Kidney capillary endothelial cell (primary cell): Measurements from ENCODE around the gene BTD.
"Not testable (repeated sequence)": the region's sequence is repeated elsewhere in the genome, so short reads cannot be mapped to it uniquely, and the experiment has no call there.

ENCODE experiments used
- DNase-seq: peaks from one replicate; pipeline ENCODE4 v3.0.0-alpha.2; 2018; ENCODE audit warnings: low spot score

Gene BTD

DNA sequence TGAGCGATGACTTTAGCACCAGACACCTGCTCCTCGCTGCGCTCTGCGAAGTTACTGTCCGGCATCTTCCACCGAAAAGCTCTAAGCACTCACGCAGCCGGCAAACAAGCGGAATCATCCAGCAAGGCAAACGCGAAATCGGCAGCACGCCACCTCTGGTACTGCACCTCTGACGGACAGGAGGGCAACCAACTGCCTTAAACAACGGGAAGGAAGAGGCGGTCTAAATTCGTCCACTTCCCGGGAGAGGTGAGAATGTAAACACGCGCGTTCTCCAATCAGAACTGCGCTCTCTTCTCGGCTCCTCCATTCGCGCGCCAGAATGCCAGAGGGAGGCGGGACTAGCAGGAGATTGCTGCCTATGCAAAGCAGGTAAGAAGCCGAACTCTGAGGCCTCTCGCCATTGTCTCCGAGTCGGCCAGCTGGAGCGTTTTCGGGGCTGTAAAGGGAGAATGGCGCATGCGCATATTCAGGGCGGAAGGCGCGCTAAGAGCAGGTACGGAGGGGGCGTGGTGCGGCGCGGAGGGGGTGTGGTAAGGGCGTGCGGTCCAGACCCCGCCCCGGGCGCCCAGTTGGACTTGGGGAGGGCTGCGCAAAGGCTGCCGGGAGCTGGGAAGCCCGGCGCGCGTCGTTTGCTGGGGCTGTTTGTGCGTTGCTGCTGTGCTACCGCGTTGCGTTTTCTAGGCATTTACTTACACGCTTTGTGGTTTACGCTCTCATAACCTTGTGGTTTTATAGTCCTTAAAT, at the start of gene BTD, which contains the start of gene HACL1:
TSS of gene BTD (plus strand) at position 347 of the 747 bp plus-strand sequence. CDS start 33,695 bp downstream, outside the sequence.
TSS of gene HACL1 (minus strand) at position 171 of the 747 bp plus-strand sequence. CDS start at position 65, 106 bp downstream.
- DNase-seq, result peak; percentile 99

DNA sequence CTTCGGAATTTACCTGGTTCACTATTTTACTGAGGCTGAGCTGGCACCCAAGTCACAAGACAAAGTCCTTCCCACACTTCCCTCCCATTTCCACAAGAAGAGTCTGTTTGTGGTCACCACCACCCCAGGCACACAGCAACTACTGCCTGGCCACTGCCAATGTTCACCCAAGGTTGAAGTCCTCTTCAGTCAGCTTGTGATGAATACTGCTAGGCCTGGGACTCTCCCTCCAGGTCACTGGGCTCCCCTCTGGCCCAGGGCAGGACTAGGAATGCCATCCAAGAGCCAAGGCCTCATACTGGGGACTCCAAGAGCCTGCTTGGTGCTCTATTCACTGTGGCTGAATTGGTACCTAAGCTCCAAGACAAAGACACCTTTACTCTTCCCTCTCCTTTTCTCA, 49.6 kb upstream of the BTD start:
- DNase-seq, result no peak

GRCh38 chr3:15553749-15554148, 47.8 kb upstream of the BTD start:
- DNase-seq, result no peak

- DNase-seq, result no peak
These were observed 45.0 kb upstream of the BTD start for GRCh38 chr3:15556512-15556911.

- DNase-seq, result peak; percentile 62
These were observed 44.0 kb upstream of the BTD start for GRCh38 chr3:15557511-15557946.

- no peak for DNase-seq
These were observed 43.0 kb upstream of the BTD start for GRCh38 chr3:15558581-15558980.

- no peak for DNase-seq
These were observed 39.0 kb upstream of the BTD start for GRCh38 chr3:15562560-15562959.

DNA sequence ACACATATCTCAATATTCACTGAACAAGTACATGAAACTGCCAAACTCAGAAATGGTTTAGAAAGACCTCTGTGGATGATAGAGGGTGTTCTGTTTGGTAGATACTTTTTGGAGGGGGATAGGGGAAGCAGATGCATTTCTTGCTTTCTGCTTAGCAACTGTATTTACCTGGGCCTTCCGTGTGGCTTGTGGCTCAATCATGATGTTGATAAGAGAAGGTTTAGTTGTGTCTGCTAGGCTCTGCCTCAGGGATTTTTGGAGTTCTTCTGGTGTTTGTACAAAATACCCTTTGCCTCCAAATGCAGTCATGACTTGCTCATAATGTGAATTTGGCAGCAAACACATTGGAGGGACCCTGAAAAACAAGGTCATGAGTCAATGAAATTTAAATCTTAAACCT, 38.4 kb upstream of the BTD start:
- DNase-seq, result no peak

DNA sequence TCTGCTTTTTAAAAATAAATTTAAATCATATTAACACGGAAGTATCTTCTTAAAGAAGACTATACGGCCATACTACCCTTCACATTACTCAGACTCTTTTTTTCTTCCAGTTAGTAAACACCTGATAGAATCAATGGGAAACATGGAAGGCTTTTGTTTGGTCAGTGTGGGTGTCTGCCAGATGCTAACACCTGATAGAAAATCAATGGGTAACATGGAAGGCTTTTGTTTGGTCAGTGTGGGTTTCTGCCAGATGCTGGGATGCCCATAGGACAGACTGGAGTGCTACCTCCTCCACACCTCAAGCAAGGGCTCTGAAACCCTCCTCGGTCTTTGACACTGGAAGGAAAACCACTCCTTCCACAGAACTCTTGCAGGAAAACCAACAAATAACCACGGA, 29.4 kb upstream of the BTD start:
- no peak for DNase-seq

GRCh38 chr3:15575446-15575845, 26.1 kb upstream of the BTD start:
- no peak for DNase-seq

DNA sequence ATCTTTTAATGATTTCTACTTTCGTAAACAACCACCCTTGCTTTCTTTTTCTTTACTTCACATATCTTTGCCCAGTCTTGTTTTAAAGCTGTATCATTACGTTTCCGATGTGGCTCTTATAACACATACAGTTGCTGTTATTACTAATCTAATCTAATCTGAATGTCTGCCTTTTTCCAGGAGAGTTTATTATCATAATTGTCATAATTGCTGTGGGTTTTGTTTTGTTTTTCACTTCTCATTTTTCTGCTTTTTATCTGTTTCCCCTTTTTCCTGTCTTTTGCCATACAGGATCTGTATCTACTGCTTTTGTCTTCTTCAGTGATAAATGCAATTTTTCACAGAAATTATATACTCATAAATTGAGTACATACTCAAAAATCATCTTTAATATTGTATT, 25.1 kb upstream of the BTD start:
- no peak for DNase-seq

- DNase-seq, result no peak
These were observed 23.2 kb upstream of the BTD start for GRCh38 chr3:15578289-15578867.

GRCh38 chr3:15579051-15579450, 22.5 kb upstream of the BTD start:
- no peak for DNase-seq

GRCh38 chr3:15581471-15582394, 19.8 kb upstream of the BTD start:
- DNase-seq, result no peak

DNA sequence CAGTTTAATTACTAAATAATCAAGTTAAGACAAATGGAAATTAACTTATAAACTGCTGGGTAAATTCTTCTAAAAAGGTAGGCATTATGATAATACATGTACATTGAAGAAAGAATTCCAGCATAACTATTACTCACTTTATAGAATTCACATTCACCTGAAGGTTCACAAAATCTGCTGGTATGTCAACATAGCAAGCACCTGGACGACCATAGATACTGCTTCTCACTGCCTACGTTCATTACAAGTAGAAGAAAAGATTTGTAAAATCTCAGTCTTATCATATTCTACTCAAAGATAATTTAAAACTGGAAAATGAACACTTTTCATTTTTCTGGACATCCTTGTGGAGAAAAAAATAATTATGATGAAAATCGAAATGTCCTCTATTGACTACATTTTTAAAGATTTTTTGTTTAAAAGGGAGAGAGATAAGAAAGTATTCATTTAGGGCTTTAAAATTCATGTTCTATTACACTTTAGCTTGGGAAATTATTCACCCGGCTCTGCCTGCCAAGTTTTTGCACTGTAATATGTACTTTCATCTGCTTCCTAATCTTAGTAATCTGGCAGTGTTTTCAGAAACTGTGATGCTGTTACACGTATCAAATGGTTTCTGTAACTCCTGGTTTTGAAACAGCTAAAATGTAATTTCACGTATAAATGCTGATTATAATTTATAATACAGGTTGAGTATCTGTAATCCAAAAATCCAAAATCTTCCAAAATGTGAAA, 16.3 kb upstream of the BTD start:
- no peak for DNase-seq

DNA sequence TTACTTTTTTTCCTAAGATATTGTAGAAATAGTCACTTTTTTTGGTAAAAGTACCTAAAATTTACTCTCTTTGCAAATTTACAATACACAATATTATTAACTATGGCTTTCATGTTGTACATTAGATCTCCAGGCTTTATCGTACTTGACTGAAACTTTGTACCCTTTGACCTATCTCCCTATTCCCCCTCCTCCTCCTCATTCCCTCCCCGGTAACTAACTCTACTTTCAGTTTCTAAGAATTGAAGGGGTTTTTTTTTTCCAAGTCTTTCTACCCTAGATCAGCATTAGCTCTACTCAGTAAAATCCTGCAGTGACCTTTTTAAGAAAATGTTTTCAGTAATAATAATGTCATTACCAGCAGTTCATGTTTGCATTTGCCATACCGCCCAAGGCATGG, 10.3 kb upstream of the BTD start:
- no peak for DNase-seq

DNA sequence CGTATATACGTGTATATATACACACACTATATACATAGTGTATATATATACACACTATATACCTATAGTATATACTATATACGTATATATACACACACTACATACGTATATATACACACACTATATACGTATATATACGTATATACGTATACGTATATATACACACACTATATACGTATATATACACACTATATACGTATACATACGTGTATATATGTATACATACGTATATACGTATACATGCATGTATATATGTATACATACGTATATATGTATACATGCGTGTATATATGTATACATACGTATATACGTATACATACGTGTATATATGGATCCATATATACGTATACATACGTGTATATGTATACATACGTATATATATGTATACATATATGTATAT, 9.6 kb upstream of the BTD start:
- DNase-seq, result no peak

GRCh38 chr3:15592968-15593367, 8.6 kb upstream of the BTD start:
- no peak for DNase-seq

GRCh38 chr3:15595955-15596354, 5.6 kb upstream of the BTD start:
- DNase-seq, result no peak

GRCh38 chr3:15601046-15601398, 523 bp upstream of the BTD start:
- peak; percentile 18 for DNase-seq

GRCh38 chr3:15602146-15602536, 596 bp downstream of the BTD start:
- DNase-seq, result no peak

GRCh38 chr3:15602816-15603215, 1.3 kb downstream of the BTD start:
- DNase-seq, result not testable (repeated sequence)
